Fibroblast of pulmonary artery (primary cell): Measurements from ENCODE around the gene TOPBP1.
A peak's percentile ranks its signal among the peaks of the same experiment; 100 is the strongest.
"Not testable (repeated sequence)": the region's sequence is repeated elsewhere in the genome, so short reads cannot be mapped to it uniquely, and the experiment has no call there.

Experiments
- DNase-seq: peaks from one replicate; pipeline ENCODE4 v3.0.0-alpha.2; 2010; ENCODE audit warnings: low read depth
- H3K4me3 ChIP-seq: replicated peaks from 2 replicates; pipeline ENCODE4 v1.5.1; 2011; ENCODE audit warnings: low read depth, mild to moderate bottlenecking, control low read depth, low read length, moderate library complexity
- TF ChIP-seq, protein P1 (sequence below): IDR thresholded peaks from 2 replicates; pipeline ENCODE4 v1.5.1; 2011; ENCODE audit warnings: mild to moderate bottlenecking, control low read depth, low read length, inconsistent platforms; ENCODE audit errors: missing control alignments

The TOPBP1 gene

DNA sequence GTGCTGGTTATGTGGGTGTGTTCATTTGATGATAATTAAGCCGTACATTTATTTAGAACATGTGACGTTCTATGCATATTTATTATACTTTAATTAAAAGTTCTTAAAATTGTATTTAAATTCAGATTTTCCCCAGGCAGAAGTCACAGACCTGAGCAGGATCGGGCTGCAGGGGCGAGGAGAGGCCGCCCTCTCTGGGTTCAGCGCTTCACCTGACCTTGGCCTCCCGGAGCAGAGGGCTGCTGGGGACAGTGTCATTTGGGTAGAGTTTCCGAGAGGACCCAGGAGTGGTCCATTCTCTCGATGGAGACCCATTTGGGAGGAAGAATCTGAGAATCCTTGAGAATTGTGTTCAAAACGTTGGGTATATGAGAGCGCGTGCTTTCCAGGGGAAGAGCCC, 12.0 kb upstream of the TOPBP1 start:
- DNase-seq: no peak
- TF ChIP-seq, protein P1, sequence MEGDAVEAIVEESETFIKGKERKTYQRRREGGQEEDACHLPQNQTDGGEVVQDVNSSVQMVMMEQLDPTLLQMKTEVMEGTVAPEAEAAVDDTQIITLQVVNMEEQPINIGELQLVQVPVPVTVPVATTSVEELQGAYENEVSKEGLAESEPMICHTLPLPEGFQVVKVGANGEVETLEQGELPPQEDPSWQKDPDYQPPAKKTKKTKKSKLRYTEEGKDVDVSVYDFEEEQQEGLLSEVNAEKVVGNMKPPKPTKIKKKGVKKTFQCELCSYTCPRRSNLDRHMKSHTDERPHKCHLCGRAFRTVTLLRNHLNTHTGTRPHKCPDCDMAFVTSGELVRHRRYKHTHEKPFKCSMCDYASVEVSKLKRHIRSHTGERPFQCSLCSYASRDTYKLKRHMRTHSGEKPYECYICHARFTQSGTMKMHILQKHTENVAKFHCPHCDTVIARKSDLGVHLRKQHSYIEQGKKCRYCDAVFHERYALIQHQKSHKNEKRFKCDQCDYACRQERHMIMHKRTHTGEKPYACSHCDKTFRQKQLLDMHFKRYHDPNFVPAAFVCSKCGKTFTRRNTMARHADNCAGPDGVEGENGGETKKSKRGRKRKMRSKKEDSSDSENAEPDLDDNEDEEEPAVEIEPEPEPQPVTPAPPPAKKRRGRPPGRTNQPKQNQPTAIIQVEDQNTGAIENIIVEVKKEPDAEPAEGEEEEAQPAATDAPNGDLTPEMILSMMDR: no peak

DNA sequence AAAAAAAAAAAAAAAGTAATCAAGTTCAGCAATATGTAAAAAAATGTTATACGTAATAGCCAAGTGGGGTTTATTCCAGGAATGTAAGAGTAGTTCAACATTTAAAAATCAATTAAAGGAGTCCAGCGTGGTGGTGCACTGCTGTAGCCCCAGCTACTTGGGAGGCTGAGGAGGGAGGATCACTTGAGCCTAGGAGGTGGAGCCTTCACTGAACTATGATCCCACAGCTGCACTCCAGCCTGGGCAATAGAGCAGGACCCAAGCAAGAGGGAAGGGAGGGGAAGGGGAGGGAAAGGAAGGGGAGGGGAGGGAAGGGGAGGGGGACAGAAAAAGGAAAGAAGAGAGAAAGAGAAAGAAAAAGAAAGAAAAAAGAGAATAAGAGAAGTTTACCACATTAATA, 10.7 kb upstream of the TOPBP1 start:
- H3K4me3 ChIP-seq: no peak overlapping the region
- TF ChIP-seq, protein P1: no peak
- no peak for DNase-seq

More for the DNA sequence above, 12.0 kb upstream of the TOPBP1 start:
- H3K4me3 ChIP-seq: no peak overlapping the region

- no peak overlapping the region for H3K4me3 ChIP-seq
- TF ChIP-seq, protein P1: no peak
These were observed 8.8 kb upstream of the TOPBP1 start for GRCh38 chr3:133670525-133670995.

DNA sequence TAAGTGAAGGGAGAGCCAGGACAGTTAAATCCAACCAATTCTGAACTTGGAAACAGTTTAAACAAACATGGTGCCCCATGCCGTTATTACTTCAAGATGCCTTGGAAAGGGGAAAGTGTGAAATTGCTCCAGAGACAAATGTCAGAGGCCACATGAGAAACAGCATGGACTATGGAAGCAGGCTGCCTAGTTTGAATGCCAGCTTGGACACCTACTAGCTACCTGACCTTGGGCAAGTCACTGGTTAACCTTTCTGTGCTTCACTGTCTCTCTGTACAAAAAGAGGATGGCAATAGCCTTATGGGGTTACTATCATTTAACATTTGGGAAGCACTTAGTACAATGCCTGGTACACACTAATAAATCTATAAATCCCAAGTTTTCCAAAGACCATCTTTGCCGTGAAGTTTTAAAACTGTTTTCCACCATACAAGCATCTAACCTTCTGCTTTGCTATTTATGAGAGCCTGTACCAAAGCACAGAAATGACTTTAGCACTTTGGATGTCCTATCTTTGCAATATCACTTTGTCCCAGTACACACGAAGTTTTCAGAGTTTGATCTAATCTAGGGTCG, 8.3 kb upstream of the TOPBP1 start:
- H3K4me3 ChIP-seq: no peak overlapping the region
- no peak for DNase-seq
- TF ChIP-seq, protein P1: no peak

More at GRCh38 chr3:133670525-133670995, 8.8 kb upstream of the TOPBP1 start:
- no peak for DNase-seq

DNA sequence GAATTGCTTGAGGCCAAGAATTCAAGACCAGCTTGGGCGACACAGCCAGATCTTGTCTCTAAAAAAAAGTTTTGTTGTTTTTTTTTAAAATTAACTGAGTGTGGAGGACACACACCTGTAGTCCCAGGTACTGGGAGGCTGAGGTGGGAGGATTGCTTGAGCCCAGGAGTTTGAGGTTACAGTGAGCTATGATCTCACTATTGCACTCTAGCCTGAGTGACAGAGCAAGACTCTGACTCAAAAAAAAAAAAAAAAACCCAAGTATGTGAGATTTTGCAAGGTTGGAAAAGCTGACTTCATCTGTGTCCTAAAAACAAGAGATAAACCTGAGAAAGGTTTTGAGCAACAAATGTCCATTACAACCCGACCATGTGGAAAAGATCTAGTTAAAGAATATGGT, 5.4 kb upstream of the TOPBP1 start:
- TF ChIP-seq, protein P1: no peak
- no peak overlapping the region for H3K4me3 ChIP-seq
- DNase-seq: no peak

- not testable (repeated sequence) for DNase-seq, H3K4me3 ChIP-seq
These were observed 3.4 kb upstream of the TOPBP1 start for GRCh38 chr3:133665188-133665587.

DNA sequence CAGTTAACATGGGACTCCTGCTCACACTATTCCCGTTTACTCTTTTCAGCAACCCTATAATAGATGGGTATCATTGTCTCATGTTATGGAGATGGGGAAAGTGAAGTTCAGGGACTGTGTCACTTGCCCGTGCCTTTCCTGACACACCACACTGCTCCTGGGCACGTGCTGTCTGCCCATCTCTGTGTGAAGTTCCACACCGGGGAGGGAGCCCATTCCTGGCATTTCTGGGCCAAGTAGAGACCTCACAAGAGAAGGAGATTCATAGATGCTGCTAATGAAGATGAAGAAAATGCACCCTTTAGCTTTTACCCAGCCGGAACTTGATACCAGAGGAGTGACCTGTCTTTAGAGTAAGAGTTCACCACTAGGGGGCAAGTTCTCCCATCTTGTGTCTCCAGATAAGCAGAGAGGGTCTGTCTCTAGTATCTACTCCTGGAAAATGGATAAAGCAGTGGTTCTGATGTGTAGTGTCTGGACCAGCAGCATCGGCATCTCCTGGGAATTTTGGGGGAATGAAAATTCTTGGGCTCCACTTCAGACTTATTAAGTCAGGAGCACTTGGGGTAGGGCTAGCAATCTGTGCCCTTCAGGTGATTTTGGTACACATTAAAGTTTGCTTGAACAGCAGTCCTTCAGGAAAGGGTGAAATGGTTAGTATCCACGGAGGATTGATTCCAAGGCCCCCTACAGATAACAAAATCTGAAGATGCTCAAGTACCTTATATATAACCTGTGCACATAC, 2.0 kb upstream of the TOPBP1 start:
- TF ChIP-seq, protein P1: peak; percentile 66
- H3K4me3 ChIP-seq: no peak overlapping the region
- DNase-seq: peak; percentile 58
